Left lung (tissue), 10 donors: Measurements from ENCODE around the gene CACNA1C. TPM values are rescaled to one million over a fixed set of nuclear protein-coding genes. Genes with fewer than 3 reads are reported as not detected.

Source experiments
- ATAC-seq: fragments of 200-7000 bp; cut with Tn5 transposase; one replicate; pipeline ENCODE4 v1.9.1; 2020; ENCODE audit warnings: moderate library complexity
- DNase-seq, 4 donors: peaks; one replicate each; pipeline ENCODE4 v3.0.0-alpha.2; 2013 to 2020
- H3K27ac ChIP-seq, 2 donors: fragments of 200-600 bp; sonication (generic) in 1 of 2; one replicate each; pipeline versions ENCODE4 v1.5.0 to v1.8.0; 2020 to 2021
- H3K27me3 ChIP-seq, 2 donors: fragments of 200-600 bp; sonication (generic) in 1 of 2; one replicate each; pipeline versions ENCODE4 v1.5.0 to v1.8.0; 2020 to 2021
- H3K36me3 ChIP-seq, 2 donors: fragments of 200-600 bp; sonication (generic) in 1 of 2; one replicate each; pipeline versions ENCODE4 v1.5.0 to v1.8.0; 2020 to 2021
- H3K4me1 ChIP-seq, 2 donors: fragments of 200-600 bp; one replicate each; pipeline ENCODE4 v1.8.0; 2021
- H3K4me3 ChIP-seq, 2 donors: fragments of 200-600 bp; sonication (generic) in 1 of 2; one replicate each; pipeline versions ENCODE4 v1.5.0 to v1.8.0; 2020 to 2021; ENCODE audit warnings: mild to moderate bottlenecking in 1 of 2
- H3K9me3 ChIP-seq, 2 donors: fragments of 200-600 bp; sonication (generic) in 1 of 2; one replicate each; pipeline versions ENCODE4 v1.5.0 to v1.8.0; 2020 to 2021
- CTCF ChIP-seq, 2 donors: fragments of 200-600 bp; sonication (generic) in 1 of 2; IDR thresholded peaks; one replicate each; pipeline versions ENCODE4 v1.5.0 to v1.8.0; 2021; ENCODE audit warnings: antibody characterized with exemption in 2 of 2
- intact Hi-C, 2 donors: fragments of 100-400 bp; cut with DNase I; formaldehyde crosslinking; loops; one replicate each; pipeline versions ENCODE4 v1.11.2 to v1.14.2; 2022
- polyA plus RNA-seq, 6 donors: library from polyadenylated mRNA; unstranded; fragments of 120-200 nt; gene quantifications; one replicate each; pipeline ENCODE4 v1.2.1, GENCODE V29; 2013; ENCODE audit not compliant: insufficient read length in 6 of 6
- total RNA-seq, 2 donors: library from RNA; stranded (reverse); fragmentation: NEBNext Ultra II Directional; extraction: Animal tissue kit (Norgen Biotek cat#: 25700); gene quantifications; one replicate each; pipeline ENCODE4 v1.2.1, GENCODE V29; 2021
- donor health status: DM: no; HTN: yes; CAD: no.
- donor health status: DM: no; HTN: no; CAD: no.

CACNA1C gene
- total and polyA plus RNA-seq, 8 donors, result 11.9 to 21.9 (median 14.2) TPM

GRCh38 chr12:2566161-2566560 lies 513.4 kb downstream of the CACNA1C start:
- Histone ChIP-seq H3K36me3 (no peaks in the 10 kb centered on the region), H3K9me3 (no peaks in the 10 kb centered on the region), H3K4me1 (no peaks in the 10 kb centered on the region), H3K4me3 (no peak overlapping the region), H3K27ac (no peak overlapping the region), H3K27me3 (no peaks in the 10 kb centered on the region)
- no peak for DNase-seq
- ATAC-seq, result no peak
- intact Hi-C loops, result no loop called here
- TF ChIP-seq CTCF (IDR thresholded peaks at IDR 0.05), result no peak

GRCh38 chr12:2567711-2568110 lies 514.9 kb downstream of the CACNA1C start:
- H3K27ac ChIP-seq, result no peak overlapping the region
- H3K9me3 ChIP-seq, result no peaks in the 10 kb centered on the region
- intact Hi-C loops, result no loop called here
- TF ChIP-seq CTCF (IDR thresholded peaks at IDR 0.05), result no peak
- no peaks in the 10 kb centered on the region for H3K36me3 ChIP-seq
- H3K4me1 ChIP-seq, result no peaks in the 10 kb centered on the region
- no peaks in the 10 kb centered on the region for H3K27me3 ChIP-seq
- H3K4me3 ChIP-seq, result no peak overlapping the region
- ATAC-seq, result no peak
- peak in 2 of 4 donors; percentile 42 to 50 for DNase-seq

- H3K27ac ChIP-seq, result no peak overlapping the region
- no peak for DNase-seq
- no peak for ATAC-seq
- intact Hi-C loops, result no loop called here
- no peak for TF ChIP-seq CTCF (IDR thresholded peaks at IDR 0.05)
- H3K36me3 ChIP-seq, result no peaks in the 10 kb centered on the region
- H3K4me3 ChIP-seq, result no peak overlapping the region
- H3K4me1 ChIP-seq, result no peaks in the 10 kb centered on the region
- H3K27me3 ChIP-seq, result no peaks in the 10 kb centered on the region
- no peaks in the 10 kb centered on the region for H3K9me3 ChIP-seq
Measured at GRCh38 chr12:2570562-2570961, 517.8 kb downstream of the CACNA1C start.

- ATAC-seq (no peak), DNase-seq (no peak)
- Histone ChIP-seq H3K9me3 (no peaks in the 10 kb centered on the region), H3K4me1 (no peaks in the 10 kb centered on the region), H3K27me3 (no peaks in the 10 kb centered on the region), H3K4me3 (no peak overlapping the region), H3K36me3 (no peaks in the 10 kb centered on the region), H3K27ac (no peak overlapping the region)
- intact Hi-C loops, result no loop called here
- no peak for TF ChIP-seq CTCF (IDR thresholded peaks at IDR 0.05)
Measured at GRCh38 chr12:2574355-2574935, 521.7 kb downstream of the CACNA1C start.

GRCh38 chr12:2575245-2575644 lies 522.5 kb downstream of the CACNA1C start:
- intact Hi-C loops, result no loop called here
- no peaks in the 10 kb centered on the region for H3K4me1 ChIP-seq
- no peaks in the 10 kb centered on the region for H3K27me3 ChIP-seq
- H3K27ac ChIP-seq, result no peak overlapping the region
- no peak for TF ChIP-seq CTCF (IDR thresholded peaks at IDR 0.05)
- H3K9me3 ChIP-seq, result no peaks in the 10 kb centered on the region
- no peak overlapping the region for H3K4me3 ChIP-seq
- DNase-seq (no peak), ATAC-seq (no peak)
- no peaks in the 10 kb centered on the region for H3K36me3 ChIP-seq
